AG09319 (cell line): ENCODE measurements around the gene TMEM154.

Source experiments
- DNase-seq: peaks from one replicate; pipeline ENCODE4 v3.0.0-alpha.2; 2010; ENCODE audit warnings: low read depth; ENCODE audit errors: extremely low read depth
- CTCF ChIP-seq: IDR thresholded peaks from 2 replicates; pipeline ENCODE4 v1.5.1; 2011; ENCODE audit warnings: low read depth, mild to moderate bottlenecking, inconsistent platforms, low read length, moderate library complexity

TMEM154 gene

GRCh38 chr4:152705903-152706302, 26.1 kb upstream of the TMEM154 start:
- no peak for DNase-seq
- no peak for TF ChIP-seq CTCF

GRCh38 chr4:152704788-152705187, 25.0 kb upstream of the TMEM154 start:
- no peak for TF ChIP-seq CTCF
- DNase-seq = no peak

- no peak for TF ChIP-seq CTCF
- no peak for DNase-seq
Measured at GRCh38 chr4:152700151-152700550, 20.4 kb upstream of the TMEM154 start.

GRCh38 chr4:152699313-152699712, 19.5 kb upstream of the TMEM154 start:
- no peak for DNase-seq
- TF ChIP-seq CTCF = no peak

GRCh38 chr4:152698089-152698499, 18.3 kb upstream of the TMEM154 start:
- no peak for DNase-seq
- TF ChIP-seq CTCF = no peak

- DNase-seq = no peak
- no peak for TF ChIP-seq CTCF
Measured at GRCh38 chr4:152697284-152698088, 17.7 kb upstream of the TMEM154 start.

GRCh38 chr4:152696764-152697261, 17.0 kb upstream of the TMEM154 start:
- no peak for DNase-seq

More at GRCh38 chr4:152696764-152697261, 17.0 kb upstream of the TMEM154 start:
- no peak for TF ChIP-seq CTCF
